Stromal cell of bone marrow (primary cell): Measurements from ENCODE around the gene NIPAL1.

Source experiments
- DNase-seq: peaks from one replicate; pipeline ENCODE4 v3.0.0-alpha.2; 2012; ENCODE audit warnings: low read depth

The NIPAL1 gene

GRCh38 chr4:48067536-48067935, 51.0 kb downstream of the NIPAL1 start:
- no peak for DNase-seq

GRCh38 chr4:48068182-48068581, 51.6 kb downstream of the NIPAL1 start:
- DNase-seq = no peak

GRCh38 chr4:48069026-48069425, 52.5 kb downstream of the NIPAL1 start:
- DNase-seq = no peak

- DNase-seq = no peak
These were observed 54.6 kb downstream of the NIPAL1 start for GRCh38 chr4:48071191-48071590.

GRCh38 chr4:48073567-48074103, 57.1 kb downstream of the NIPAL1 start:
- no peak for DNase-seq

GRCh38 chr4:48074657-48075056, 58.1 kb downstream of the NIPAL1 start:
- no peak for DNase-seq

GRCh38 chr4:48078425-48078824, 61.9 kb downstream of the NIPAL1 start:
- DNase-seq = no peak

GRCh38 chr4:48078862-48079655, 62.5 kb downstream of the NIPAL1 start:
- no peak for DNase-seq

- DNase-seq = no peak
These were observed 63.4 kb downstream of the NIPAL1 start for GRCh38 chr4:48079972-48080391.

- DNase-seq = no peak
These were observed 64.6 kb downstream of the NIPAL1 start for GRCh38 chr4:48081196-48081595.

- DNase-seq = no peak
These were observed 66.4 kb downstream of the NIPAL1 start for GRCh38 chr4:48082956-48083355.

GRCh38 chr4:48085821-48086589, 69.4 kb downstream of the NIPAL1 start:
- DNase-seq = no peak
